Measurements from ENCODE around the gene SHB.

- no peak for TF ChIP-seq CTCF (conservative IDR thresholded peaks at IDR 0.05; ENCODE audit: low read depth, low read length)
- TF ChIP-seq EZH2 (IDR thresholded peaks at IDR 0.05; ENCODE audit: borderline replicate concordance, low read depth, low read length, poor library complexity, severe bottlenecking): no peak
These were observed 23.6 kb upstream of the SHB start for GRCh38 chr9:38092656-38093055.

Data from A673 (cell line).